ENCODE results near the gene HOXB2. TPM values are rescaled to one million over a fixed set of nuclear protein-coding genes. Genes with fewer than 3 reads are reported as not detected.
A peak's percentile ranks its signal among the peaks of the same experiment; 100 is the strongest.

Gene HOXB2
- total RNA-seq, 1 donor from 2014 or later = 15.2 TPM

DNA sequence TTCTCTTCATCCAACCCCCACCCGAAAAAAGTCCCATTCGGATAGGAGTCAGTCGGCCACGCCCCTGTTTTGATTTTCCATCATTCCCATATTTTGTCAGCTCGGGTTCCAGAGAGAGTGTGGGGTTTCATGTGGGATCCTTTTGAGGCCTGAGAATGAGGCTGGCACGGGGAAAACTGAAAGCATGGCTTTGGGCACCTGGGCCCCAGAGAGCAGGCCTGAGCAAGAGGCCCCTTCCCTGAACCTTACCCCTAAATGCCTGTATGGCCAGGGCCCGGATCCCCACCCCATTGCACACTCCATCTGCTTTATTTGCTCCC, 37.8 kb upstream of the HOXB2 start:
- no peaks in the 10 kb centered on the region for H3K27me3 ChIP-seq (ENCODE audit: control insufficient read depth, insufficient read depth, low read length)
- TF ChIP-seq, protein P1, sequence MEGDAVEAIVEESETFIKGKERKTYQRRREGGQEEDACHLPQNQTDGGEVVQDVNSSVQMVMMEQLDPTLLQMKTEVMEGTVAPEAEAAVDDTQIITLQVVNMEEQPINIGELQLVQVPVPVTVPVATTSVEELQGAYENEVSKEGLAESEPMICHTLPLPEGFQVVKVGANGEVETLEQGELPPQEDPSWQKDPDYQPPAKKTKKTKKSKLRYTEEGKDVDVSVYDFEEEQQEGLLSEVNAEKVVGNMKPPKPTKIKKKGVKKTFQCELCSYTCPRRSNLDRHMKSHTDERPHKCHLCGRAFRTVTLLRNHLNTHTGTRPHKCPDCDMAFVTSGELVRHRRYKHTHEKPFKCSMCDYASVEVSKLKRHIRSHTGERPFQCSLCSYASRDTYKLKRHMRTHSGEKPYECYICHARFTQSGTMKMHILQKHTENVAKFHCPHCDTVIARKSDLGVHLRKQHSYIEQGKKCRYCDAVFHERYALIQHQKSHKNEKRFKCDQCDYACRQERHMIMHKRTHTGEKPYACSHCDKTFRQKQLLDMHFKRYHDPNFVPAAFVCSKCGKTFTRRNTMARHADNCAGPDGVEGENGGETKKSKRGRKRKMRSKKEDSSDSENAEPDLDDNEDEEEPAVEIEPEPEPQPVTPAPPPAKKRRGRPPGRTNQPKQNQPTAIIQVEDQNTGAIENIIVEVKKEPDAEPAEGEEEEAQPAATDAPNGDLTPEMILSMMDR (IDR thresholded peaks at IDR 0.05; ENCODE audit: insufficient read depth, low read length, poor library complexity, severe bottlenecking) = no peak
- DNase-seq (ENCODE audit: low read depth) = no peak
- peaks cover 1% of the 10 kb centered on the region for H3K36me3 ChIP-seq (ENCODE audit: control insufficient read depth, insufficient read depth, low read length)
- peak overlapping the region; percentile 68 for H3K4me3 ChIP-seq (ENCODE audit: low read depth, low read length)

DNA sequence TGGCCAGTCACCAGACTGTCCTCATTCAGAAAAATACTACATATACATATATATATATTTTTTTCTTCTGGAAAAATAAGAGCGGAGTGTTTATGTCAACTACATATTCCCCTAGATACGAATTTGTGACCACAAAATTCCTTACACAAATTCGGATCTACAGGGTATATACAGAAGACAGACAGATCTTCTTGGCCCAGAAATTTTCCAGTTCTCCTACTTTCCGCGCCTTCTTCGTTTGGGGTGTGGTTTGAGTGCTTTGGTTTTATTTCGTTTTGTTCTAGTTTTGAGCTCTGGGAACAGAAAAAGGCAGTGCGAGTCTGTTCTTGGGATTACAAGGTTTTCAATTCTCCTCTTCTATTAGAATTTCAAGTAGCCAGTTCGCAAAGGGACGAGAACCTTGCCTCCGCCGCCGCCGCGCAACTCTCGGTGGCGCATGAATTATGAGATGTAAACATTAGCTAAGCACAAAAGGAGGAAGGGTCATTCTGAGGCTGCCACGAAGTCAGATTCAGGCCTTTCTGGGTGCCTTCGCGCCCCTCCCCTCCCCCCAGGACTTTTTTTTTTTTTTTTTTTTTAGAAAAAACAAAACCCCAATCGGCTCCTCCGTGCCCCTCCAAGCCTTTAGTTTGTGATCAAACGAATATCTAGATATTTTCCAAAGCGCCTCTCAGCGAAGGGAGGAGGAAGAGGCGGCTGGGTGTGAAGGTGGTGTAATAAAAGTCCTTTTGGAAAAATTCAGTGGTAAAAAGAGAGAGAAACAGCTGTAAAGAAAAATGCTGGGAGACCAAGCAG, 35.0 kb upstream of the HOXB2 start:
- Histone ChIP-seq H3K4me3 (ENCODE audit: low read depth, low read length) (peak overlapping the region; percentile 68), H3K27me3 (ENCODE audit: control insufficient read depth, insufficient read depth, low read length) (no peaks in the 10 kb centered on the region), H3K36me3 (ENCODE audit: control insufficient read depth, insufficient read depth, low read length) (peaks cover 3% of the 10 kb centered on the region)
- TF ChIP-seq, protein P1 (IDR thresholded peaks at IDR 0.05; ENCODE audit: insufficient read depth, low read length, poor library complexity, severe bottlenecking) = no peak
- DNase-seq (ENCODE audit: low read depth) = no peak

DNA sequence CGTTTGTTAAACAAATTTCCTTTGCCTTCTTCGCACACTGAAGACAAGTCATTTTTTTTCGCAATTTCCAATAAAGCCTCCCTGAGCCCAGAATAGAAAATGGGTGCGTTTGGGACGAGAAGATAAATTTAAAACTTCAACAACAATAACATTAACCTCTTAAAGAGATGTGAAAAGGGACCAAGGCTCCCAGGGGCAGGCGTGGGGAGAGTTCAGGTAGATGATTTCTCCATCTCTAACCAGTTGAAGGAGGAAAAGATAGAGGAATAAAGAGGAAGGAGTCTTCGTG, 34.5 kb upstream of the HOXB2 start:
- peak overlapping the region; percentile 68 for H3K4me3 ChIP-seq (ENCODE audit: low read depth, low read length)
- H3K36me3 ChIP-seq (ENCODE audit: control insufficient read depth, insufficient read depth, low read length) = peaks cover 3% of the 10 kb centered on the region
- no peak for DNase-seq (ENCODE audit: low read depth)
- TF ChIP-seq, protein P1 (IDR thresholded peaks at IDR 0.05; ENCODE audit: insufficient read depth, low read length, poor library complexity, severe bottlenecking) = no peak
- H3K27me3 ChIP-seq (ENCODE audit: control insufficient read depth, insufficient read depth, low read length) = no peaks in the 10 kb centered on the region

DNA sequence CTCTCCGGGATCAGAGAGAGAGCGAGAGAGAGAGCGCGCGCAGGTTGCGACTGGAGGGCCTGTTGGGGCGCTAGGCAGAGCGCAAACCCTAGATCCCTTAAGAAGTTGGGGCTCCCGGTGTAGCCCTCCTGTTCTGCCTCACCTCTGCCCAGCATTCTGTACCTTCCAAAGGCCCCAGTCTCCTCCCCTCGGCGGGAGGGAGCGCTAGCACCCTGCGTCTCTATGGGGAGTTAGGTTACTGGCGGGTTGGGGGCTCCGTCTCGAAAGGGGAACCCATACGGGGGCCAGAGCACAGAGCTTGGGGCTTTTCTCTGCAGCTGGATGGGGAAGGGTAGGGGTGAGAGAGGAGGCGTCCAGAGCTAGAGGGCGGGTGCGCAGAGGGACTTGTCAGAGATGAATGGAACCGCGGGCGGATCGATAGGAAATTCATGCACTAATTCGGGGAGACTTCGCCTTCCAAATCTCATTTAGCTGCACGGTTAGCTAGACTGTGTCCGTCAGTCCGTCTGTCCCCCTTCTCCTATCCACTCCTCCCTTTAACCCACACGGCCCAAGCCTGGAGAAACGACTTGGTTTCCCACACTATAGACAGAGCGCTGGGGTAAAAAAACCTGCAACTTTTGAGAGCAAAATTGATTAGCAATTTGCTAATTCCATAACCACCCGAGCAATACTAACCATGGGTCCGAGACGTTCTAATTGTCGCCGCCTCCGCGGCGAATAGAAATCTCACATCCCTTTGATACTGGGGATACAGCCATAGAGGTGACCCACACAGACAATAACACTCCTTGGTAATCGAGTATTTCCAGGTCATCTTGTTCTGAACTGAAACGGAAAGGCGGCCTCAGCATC, 33.9 kb upstream of the HOXB2 start:
- Histone ChIP-seq H3K27me3 (ENCODE audit: control insufficient read depth, insufficient read depth, low read length) (no peaks in the 10 kb centered on the region), H3K36me3 (ENCODE audit: control insufficient read depth, insufficient read depth, low read length) (peaks cover 3% of the 10 kb centered on the region), H3K4me3 (ENCODE audit: low read depth, low read length) (peak overlapping the region; percentile 68)
- DNase-seq (ENCODE audit: low read depth) = no peak
- TF ChIP-seq, protein P1 (IDR thresholded peaks at IDR 0.05; ENCODE audit: insufficient read depth, low read length, poor library complexity, severe bottlenecking) = no peak

DNA sequence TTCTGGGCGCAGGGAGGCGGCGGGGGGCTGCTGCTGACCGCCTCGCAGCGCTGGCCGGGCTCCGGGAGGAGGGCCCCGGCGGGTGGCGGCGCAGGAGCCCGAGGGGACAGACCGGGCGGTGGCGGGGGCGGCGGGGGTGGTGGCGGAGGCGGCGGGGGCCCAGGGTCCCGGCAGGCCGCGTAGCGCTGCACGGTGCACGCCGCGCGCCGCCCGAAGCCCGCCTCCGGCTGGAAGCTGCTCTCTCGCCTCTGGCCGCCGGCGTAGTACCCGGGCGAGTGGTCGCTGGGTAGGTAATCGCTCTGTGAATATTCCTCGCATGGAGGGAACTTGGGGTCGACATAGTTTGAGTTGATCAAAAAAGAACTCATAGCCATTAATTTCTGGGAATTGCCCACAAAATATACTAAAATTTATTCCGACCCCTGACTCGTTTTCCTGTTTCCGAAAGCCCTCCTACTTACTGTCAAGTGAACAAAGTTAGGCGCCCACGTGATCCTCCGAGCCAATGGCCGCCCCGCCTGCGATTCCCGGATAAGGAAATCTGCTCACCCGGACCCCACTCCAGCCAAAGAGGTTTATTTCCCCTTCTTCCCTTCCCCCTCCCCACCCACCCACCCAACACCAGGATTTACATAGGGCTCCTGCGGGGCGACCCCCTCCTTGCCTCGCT, 33.2 kb upstream of the HOXB2 start, which contains the start of gene HOXB4:
Gene HOXB4 (minus strand): TSS at position 405 of the 670 bp plus-strand sequence. CDS start 31 bp downstream, at position 374.
- TF ChIP-seq, protein P1 (IDR thresholded peaks at IDR 0.05; ENCODE audit: insufficient read depth, low read length, poor library complexity, severe bottlenecking) = no peak
- H3K36me3 ChIP-seq (ENCODE audit: control insufficient read depth, insufficient read depth, low read length) = peaks cover 3% of the 10 kb centered on the region
- no peaks in the 10 kb centered on the region for H3K27me3 ChIP-seq (ENCODE audit: control insufficient read depth, insufficient read depth, low read length)
- peak within 1 kb of the TSS; percentile 68 for H3K4me3 ChIP-seq (ENCODE audit: low read depth, low read length)
- no peak for DNase-seq (ENCODE audit: low read depth)

Measured in kidney epithelial cell (primary cell).